Amygdala (tissue), 56 donors: ENCODE results near the gene SETBP1.
"Not testable (repeated sequence)": the region's sequence is repeated elsewhere in the genome, so short reads cannot be mapped to it uniquely, and the experiment has no call there.

ENCODE experiments used
- DNase-seq, 56 donors: peaks; one replicate each; lab custom pipeline; 2025; lab: John Stamatoyannopoulos, UW

SETBP1 gene

DNA sequence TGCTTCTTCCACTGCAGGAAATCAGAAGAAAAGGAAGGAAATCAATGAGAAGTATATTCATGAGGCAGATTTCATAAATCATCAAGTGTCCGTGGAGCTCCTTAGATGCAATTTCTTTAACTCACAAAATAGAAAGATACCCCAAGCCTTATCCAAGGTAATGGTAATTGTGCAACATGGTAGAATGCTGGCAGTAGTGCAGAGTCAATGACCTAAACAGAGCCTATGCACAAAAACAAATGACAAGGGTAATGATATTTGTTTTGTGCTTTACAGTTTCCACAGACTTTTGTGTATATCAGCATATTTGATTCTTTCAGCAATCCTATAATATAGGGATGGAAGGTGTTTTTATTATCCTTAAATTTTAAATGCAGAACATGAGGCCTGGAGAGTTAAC is 102.7 kb downstream of the SETBP1 start:
- no peak for DNase-seq

DNA sequence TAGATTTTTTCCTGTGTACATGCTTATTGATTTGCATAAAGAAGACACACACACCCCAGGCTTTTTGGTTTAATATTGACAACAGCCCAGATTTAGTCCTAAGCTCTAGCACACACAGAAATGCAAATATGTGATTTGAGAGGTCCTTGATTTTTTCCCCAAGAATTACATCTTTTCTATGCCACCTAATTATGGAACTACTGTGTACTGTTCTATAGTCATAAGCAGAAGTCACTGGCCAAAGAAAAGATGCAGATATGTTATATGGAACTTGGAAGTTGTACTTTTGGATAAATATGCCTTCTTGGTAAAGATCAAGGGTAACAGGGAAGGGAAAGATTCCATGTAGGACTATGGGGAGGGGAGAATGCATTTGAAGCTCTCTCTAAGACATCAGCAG is 105.6 kb downstream of the SETBP1 start:
- no peak for DNase-seq

GRCh38 chr18:44786688-44787087 is 106.0 kb downstream of the SETBP1 start:
- DNase-seq: no peak

GRCh38 chr18:44788334-44788733 is 107.6 kb downstream of the SETBP1 start:
- DNase-seq: no peak

- no peak for DNase-seq
Measured at GRCh38 chr18:44789710-44790109, 109.0 kb downstream of the SETBP1 start.

GRCh38 chr18:44790860-44791259 is 110.2 kb downstream of the SETBP1 start:
- DNase-seq: no peak

DNA sequence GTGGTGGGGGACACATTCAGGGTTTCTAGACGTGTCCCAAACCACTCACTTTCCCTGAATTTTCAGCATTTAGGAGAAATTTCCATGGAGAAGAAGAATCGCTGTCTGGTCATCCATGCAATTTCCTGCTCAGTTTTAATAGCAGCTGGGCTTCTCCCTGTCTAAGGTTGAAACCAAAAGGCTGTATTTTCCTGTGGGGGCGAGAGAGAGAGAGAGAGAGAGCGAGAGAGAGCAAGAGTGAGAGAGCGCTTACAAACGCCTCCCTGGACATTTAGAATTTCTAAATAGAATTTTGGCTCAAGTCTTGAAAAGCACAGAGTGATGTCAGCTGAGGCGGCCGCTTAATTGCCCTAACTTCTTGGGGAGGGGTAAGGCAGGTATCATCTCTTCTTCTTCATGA is 110.8 kb downstream of the SETBP1 start:
- DNase-seq: no peak

- no peak for DNase-seq
Measured at GRCh38 chr18:44792456-44793061, 111.9 kb downstream of the SETBP1 start.

DNA sequence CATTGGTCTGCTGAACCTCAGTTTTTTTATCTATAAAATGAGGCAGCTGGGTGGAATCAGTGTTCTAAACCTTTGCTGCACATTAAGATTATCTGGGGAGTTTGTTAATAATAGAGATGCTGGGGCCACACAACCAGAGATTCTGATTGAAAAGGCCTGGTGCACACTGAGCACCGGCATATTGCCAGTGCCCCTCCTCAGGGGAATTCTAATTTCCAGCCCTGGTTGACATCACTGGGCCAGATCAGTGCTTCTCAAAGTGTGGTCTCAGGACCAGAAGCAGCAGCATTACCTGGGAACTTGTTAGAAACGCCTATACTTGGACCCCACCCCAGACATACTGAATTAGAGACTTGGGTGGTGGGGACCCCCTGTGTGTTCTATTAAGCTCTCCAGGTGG is 112.5 kb downstream of the SETBP1 start:
- no peak for DNase-seq

- no peak for DNase-seq
Measured at GRCh38 chr18:44793685-44794084, 113.0 kb downstream of the SETBP1 start.

DNA sequence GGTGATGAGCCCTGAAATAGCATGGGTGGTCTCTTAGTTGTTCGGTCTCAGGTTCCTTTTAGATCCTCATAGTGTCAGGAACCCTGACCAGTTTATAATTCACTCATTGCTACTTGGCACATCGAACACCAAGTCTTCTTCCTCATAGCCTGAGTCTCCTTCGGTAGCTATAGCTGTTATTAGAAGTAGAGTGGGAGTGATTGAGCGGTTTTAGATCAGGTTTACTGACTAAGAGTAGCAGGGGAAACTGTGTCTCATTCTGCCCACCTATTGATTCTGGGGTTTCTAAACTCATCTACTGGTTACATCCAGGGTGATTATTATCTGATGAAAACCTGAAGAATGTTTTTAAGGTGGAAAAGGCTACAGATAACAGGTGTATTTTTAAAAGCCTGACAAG is 114.6 kb downstream of the SETBP1 start:
- no peak for DNase-seq

GRCh38 chr18:44796429-44797428 is 116.0 kb downstream of the SETBP1 start:
- DNase-seq: no peak

DNA sequence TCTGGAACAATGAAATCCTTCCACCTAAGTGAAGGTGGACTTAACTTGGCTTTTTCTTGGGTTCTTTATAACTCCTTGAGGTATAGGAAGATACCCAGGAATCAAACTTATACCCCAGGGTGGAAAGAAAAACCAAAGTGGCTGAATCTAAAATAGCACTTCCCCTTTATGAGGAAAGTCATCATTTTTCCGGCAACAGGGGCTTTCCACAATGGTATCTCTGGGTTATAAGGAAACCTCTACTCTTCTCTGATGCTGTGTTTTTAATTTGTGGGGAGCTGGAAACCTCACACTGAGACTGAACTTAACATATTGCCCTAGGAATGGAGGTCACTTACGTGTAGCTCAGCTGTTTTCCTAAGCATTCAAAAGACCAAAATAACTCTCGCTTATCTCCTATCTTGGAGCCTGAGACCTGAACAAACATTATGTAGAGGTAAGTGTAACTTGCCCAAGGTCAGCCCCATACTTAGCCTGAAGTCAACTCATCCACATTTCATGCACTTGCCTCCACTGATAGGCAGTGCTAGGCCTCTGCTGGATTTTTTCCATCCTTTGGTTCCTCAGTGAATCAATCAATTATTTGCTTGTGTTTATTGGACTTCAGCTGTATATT is 117.9 kb downstream of the SETBP1 start:
- DNase-seq: no peak

GRCh38 chr18:44799382-44799906 is 118.8 kb downstream of the SETBP1 start:
- no peak for DNase-seq

- no peak for DNase-seq
Measured at GRCh38 chr18:44799907-44800421, 119.3 kb downstream of the SETBP1 start.

GRCh38 chr18:44800766-44801165 is 120.1 kb downstream of the SETBP1 start:
- not testable (repeated sequence) for DNase-seq

GRCh38 chr18:44801781-44802180 is 121.1 kb downstream of the SETBP1 start:
- DNase-seq: no peak

DNA sequence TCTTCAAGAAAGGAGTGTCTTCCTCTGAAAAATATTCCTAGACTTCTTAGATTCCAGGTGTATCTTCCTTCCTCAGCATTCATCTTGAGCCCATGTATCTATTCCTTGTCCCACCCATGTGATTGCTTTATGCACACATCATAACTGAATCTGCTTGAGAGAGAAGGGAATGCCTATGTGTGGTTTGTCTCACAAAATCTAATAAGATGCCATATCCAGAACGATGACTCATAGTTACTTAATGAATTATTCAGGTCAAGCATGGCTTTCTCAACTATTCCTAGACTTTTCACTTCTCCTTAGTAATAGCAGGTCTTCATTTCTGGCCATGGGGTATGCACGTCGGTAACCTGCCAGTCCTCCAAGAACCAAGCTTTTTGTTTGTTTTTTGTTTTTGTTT is 121.8 kb downstream of the SETBP1 start:
- no peak for DNase-seq

DNA sequence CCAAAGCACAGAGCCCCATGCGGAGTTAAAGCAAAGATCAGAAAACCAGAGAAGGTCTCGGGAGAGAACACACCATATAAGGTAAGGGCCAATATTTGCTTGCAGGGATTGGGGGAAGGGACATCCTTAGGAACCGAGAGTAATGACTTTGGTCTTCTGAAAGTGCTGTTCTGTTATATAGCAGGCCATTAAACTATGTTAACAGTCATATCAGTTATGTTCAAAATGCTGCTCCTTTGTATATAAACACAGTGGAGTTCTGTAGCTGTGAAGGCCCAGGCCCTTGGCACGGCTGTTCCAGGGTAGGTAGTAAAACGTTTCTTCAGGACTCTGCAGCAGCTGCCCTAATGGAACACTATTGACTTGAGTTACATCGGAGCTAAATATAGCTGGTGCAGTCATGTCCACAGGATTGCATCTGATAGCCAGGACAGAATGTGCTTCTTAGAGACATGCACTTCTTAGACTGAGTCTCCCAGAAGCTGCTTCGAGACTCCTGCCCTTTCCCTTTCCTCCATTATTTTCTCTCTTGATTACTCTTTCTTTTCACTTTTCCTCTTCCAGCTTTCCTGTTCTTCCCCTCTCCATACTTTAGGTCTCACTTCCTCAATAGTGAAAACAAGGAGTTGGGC is 122.4 kb downstream of the SETBP1 start:
- no peak for DNase-seq

DNA sequence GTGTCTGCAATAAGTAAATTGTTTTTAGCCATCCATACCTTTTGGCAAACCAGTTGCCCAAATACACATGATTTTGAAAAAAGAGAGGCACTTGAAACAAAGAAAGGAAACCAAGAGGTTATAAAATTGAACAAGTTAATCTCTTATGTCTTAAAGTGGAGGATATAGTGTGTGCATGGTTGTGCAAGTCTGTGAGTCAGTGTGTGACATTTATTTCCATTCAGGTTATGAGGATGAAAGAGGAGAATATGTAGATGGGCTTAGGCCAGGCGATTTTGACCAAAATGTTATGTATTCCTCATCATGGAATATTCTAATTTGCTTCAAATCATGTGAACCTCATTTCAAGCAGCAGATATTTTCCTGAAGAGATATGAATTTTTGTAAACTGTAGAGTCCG is 123.3 kb downstream of the SETBP1 start:
- no peak for DNase-seq

GRCh38 chr18:44805176-44805575 is 124.5 kb downstream of the SETBP1 start:
- DNase-seq: no peak
